ENCODE results near the gene LRP1B. TPM values are rescaled to one million over a fixed set of nuclear protein-coding genes. Genes with fewer than 3 reads are reported as not detected.
"Not testable (repeated sequence)": the region's sequence is repeated elsewhere in the genome, so short reads cannot be mapped to it uniquely, and the experiment has no call there.

The LRP1B gene
- total RNA-seq, 1 experiment from 2014 or later, result 0.17 TPM

DNA sequence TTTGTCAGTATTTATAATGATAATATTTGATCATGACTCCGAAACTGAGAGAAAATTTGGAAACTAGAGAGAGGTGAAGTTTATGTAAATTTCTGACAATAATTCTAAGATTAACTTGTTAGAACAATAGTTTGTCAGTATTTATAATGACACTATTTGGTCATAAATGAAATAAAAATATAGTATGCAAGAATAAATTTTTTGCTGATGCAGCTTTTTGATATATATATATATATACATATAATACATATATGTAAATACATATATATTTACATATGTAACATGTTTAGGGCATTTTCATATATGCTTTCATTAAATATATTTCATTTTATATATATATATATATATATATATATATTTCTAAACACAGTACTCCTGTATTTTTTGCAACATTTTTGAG, 1158.1 kb downstream of the LRP1B start:
- Histone ChIP-seq H3K36me3 (replicated peaks; ENCODE audit: control insufficient read depth, insufficient read depth, low read length) (no peaks in the 10 kb centered on the region), H3K4me3 (ENCODE audit: insufficient read depth, low read depth, low read length) (no peak overlapping the region), H3K27me3 (ENCODE audit: control insufficient read depth, insufficient read depth, low read length) (no peaks in the 10 kb centered on the region)
- DNase-seq, result no peak

DNA sequence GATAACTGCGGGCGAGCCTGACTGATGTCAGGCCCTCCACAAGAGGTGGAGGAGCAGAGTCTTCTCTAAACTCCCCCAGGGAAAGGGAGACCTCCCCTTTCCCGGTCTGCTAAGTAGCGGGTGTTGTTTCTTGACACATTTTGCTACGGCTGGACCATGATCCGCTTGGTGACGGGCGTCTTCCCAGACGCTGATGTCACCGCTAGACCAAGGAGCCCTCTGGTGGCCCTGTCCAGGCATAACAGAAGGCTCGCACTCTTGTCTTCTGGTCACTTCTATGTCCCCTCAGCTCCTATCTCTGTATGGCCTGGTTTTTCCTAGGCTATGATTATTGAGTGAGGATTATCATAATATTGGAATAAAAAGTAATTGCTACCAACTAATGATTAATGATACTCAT, 1166.5 kb downstream of the LRP1B start:
- not testable (repeated sequence) for H3K36me3 ChIP-seq (replicated peaks; ENCODE audit: control insufficient read depth, insufficient read depth, low read length); H3K27me3 ChIP-seq (ENCODE audit: control insufficient read depth, insufficient read depth, low read length); H3K4me3 ChIP-seq (ENCODE audit: insufficient read depth, low read depth, low read length); DNase-seq

DNA sequence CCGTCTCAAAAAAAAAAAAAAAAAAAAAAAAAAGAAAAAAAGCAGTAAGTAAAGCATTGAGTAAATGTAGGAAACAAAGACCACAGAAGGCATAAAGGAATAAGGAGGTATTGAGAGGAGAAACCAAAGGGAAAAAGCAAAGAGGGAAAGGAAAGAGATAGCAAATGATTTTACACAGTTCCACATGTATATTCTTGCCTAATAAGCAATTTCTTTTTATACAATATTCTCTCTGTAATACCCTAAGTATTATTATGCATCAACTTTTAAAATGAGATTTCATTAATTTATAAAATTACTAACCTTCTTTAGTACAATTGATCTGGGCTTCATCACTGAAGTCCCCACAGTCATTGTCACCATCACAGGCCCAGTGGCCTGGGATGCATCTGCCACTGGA, 1180.9 kb downstream of the LRP1B start:
- DNase-seq, result no peak
- Histone ChIP-seq H3K36me3 (replicated peaks; ENCODE audit: control insufficient read depth, insufficient read depth, low read length) (no peaks in the 10 kb centered on the region), H3K27me3 (ENCODE audit: control insufficient read depth, insufficient read depth, low read length) (no peaks in the 10 kb centered on the region), H3K4me3 (ENCODE audit: insufficient read depth, low read depth, low read length) (no peak overlapping the region)

DNA sequence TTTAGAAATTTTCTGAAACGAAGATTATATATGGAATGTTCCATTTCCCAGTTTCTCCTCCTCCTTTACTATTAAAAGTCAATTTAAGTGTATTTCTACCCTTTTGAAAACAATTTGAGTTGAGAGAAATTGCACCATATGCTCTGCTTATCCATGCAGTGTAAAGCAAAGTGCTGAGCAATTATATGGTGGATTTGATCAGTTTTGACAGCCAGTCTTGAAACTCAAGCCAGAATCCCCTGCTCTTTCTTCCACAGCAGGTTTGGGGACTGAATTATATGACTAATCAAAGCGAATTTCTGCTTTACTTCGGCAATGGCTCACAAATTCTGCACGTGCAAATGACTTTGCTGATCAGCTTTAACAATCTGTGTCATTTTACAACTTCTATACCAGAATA, 1183.6 kb downstream of the LRP1B start:
- DNase-seq, result no peak
- no peak overlapping the region for H3K4me3 ChIP-seq (ENCODE audit: insufficient read depth, low read depth, low read length)
- no peaks in the 10 kb centered on the region for H3K36me3 ChIP-seq (replicated peaks; ENCODE audit: control insufficient read depth, insufficient read depth, low read length)
- no peaks in the 10 kb centered on the region for H3K27me3 ChIP-seq (ENCODE audit: control insufficient read depth, insufficient read depth, low read length)

DNA sequence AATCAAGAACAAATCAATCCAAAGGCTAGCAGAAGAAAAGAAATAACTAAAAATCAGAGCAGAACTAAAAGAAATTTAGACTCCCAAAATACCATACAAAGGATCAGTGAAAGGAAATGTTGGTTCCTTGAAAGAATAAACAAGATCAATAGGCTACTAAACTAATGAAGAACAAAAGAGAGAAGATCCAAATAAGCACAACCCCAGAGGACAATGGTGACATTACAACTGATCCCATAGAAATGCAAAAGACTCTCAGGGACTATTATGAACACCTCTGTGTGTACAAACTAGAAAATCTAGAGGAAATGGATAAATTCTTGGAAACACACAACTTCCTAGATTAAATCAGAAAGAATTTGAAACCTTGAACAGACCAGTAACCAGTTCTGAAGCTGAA, 1186.9 kb downstream of the LRP1B start:
- Histone ChIP-seq H3K4me3 (ENCODE audit: insufficient read depth, low read depth, low read length) (no peak overlapping the region), H3K36me3 (replicated peaks; ENCODE audit: control insufficient read depth, insufficient read depth, low read length) (no peaks in the 10 kb centered on the region), H3K27me3 (ENCODE audit: control insufficient read depth, insufficient read depth, low read length) (no peaks in the 10 kb centered on the region)
- no peak for DNase-seq

DNA sequence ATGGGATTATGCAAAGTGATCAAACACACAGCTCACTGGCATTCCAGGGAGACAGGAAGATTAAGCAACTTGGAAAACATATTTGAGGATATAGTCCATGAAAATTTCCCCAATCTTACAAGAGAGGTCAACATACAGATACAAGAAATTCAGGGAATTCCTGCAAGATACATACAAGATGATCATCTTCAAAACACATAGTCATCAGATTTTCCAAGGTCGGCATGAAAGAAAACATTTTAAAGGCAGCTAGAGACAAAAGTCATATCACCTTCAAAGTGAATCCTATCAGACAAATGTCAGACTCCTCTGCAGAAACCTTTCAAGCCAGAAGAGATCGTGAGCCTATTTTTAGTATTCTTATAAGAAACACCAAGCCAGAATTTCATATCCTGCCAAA, 1188.5 kb downstream of the LRP1B start:
- DNase-seq, result no peak
- Histone ChIP-seq H3K27me3 (ENCODE audit: control insufficient read depth, insufficient read depth, low read length) (no peaks in the 10 kb centered on the region), H3K4me3 (ENCODE audit: insufficient read depth, low read depth, low read length) (no peak overlapping the region), H3K36me3 (replicated peaks; ENCODE audit: control insufficient read depth, insufficient read depth, low read length) (no peaks in the 10 kb centered on the region)

DNA sequence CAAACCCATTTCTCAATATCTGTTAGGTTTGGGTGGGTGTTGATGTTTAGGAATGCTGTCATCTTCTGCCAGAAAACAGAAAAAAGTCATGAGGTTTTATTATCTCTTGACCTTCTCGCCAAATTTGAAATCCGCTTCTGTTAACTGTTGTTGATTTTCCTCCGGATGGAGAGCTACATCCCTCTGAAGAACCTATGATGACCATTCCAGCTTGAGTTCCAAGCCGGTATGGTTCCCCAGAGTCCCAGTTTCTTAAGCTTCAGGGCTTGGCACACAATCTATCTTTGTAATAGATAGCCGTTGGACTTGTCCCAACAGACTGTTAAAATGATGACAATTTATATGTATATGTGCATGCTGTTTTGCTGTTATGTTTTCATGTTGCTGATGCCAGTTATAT, 1201.0 kb downstream of the LRP1B start:
- Histone ChIP-seq H3K27me3 (ENCODE audit: control insufficient read depth, insufficient read depth, low read length) (no peaks in the 10 kb centered on the region), H3K4me3 (ENCODE audit: insufficient read depth, low read depth, low read length) (no peak overlapping the region), H3K36me3 (replicated peaks; ENCODE audit: control insufficient read depth, insufficient read depth, low read length) (no peaks in the 10 kb centered on the region)
- no peak for DNase-seq

DNA sequence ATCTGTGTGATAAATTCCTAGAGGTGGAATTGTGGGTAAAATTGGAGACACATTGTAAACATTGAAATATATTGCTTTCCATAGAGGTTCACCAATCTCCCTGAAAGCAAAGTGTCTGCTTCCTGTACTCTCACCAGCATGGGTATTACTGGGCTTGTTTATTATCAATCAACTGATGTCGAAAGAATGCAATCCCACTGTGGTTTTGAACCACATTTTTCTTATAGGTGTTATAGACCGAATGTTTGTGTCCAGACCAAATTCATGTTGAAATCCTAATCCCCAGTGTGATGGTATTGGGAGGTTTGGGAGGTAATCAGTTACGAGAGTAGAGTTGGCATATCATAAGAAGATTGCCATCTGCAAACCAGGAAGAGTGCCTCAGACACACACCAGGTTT, 1212.4 kb downstream of the LRP1B start:
- H3K36me3 ChIP-seq (replicated peaks; ENCODE audit: control insufficient read depth, insufficient read depth, low read length), result no peaks in the 10 kb centered on the region
- no peaks in the 10 kb centered on the region for H3K27me3 ChIP-seq (ENCODE audit: control insufficient read depth, insufficient read depth, low read length)
- no peak for DNase-seq
- no peak overlapping the region for H3K4me3 ChIP-seq (ENCODE audit: insufficient read depth, low read depth, low read length)

DNA sequence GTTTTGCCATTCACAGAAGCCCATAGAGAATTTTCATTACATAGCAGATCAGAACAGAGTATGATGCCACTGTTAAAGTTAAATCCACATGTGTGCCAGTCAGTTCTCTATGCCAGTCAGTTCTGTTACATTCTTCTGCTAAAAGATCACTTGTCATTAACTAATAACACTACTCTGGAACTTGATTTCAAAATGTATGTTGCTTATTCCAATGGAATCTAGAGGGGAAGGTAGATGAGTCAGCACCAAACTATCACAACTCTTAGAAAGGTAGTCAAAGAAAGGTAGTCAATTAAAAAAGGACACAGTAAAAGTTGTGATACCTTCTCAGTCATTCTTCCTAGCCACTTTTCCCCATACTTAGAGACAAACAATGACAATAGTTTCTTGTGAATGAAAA, 1214.4 kb downstream of the LRP1B start:
- H3K4me3 ChIP-seq (ENCODE audit: insufficient read depth, low read depth, low read length), result no peak overlapping the region
- no peak for DNase-seq
- no peaks in the 10 kb centered on the region for H3K36me3 ChIP-seq (replicated peaks; ENCODE audit: control insufficient read depth, insufficient read depth, low read length)
- H3K27me3 ChIP-seq (ENCODE audit: control insufficient read depth, insufficient read depth, low read length), result no peaks in the 10 kb centered on the region

DNA sequence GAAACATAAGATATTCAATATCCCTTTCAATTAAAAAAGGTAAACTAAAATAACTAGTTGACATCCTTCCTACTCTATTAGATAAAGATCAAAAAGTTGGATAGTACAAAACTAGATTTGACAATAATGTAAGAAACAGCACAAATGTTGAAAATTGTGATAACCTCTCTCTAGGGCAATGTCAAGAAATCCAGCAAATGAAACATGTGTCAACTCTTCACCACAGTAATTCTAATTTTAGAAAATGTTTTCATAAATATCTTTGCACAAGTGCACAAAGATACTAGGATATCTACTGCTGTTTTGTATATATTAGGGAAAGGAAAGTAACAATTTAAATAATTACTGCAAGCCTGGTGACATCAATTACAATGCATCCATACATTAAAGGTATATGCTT, 1220.1 kb downstream of the LRP1B start:
- Histone ChIP-seq H3K36me3 (replicated peaks; ENCODE audit: control insufficient read depth, insufficient read depth, low read length) (no peaks in the 10 kb centered on the region), H3K4me3 (ENCODE audit: insufficient read depth, low read depth, low read length) (no peak overlapping the region), H3K27me3 (ENCODE audit: control insufficient read depth, insufficient read depth, low read length) (peaks cover 1% of the 10 kb centered on the region; the same call in 1 of the 2 replicates)
- DNase-seq, result no peak

DNA sequence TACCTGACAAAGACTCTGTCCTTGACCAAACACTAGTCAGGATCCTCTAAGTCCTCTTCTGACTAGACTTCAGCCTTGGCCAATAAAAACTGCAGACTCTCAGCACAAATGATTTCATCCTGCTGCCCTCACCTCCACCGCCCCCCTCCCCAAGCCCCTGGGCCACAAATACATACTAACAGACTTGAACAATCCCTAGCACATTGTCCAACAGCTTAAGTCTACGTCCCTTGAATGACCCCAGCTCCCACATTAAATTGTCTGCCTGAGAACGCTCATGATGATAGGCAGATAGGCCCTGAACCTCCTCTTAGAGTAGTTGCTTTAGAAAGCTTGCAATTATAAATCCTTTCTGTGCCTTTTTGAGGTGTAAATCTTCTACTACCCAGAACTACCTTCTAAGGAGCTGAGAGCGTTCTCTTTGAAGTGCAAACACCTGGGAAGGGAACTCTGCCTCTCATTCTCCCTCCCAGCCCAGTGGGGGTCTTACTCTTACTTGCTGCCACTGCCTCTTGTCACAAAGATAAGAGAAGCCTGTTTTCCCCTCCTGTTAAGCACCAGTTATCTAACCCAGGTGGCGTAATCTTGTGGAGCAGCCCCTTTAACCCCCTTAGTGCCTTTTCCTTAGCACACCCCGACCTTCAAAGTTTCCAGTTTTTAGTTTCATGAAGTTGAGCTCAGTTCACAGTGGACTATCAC, 1225.6 kb downstream of the LRP1B start:
- peak; percentile 19 for DNase-seq
- Histone ChIP-seq H3K4me3 (ENCODE audit: insufficient read depth, low read depth, low read length) (no peak overlapping the region), H3K36me3 (replicated peaks; ENCODE audit: control insufficient read depth, insufficient read depth, low read length) (no peaks in the 10 kb centered on the region), H3K27me3 (ENCODE audit: control insufficient read depth, insufficient read depth, low read length) (peaks cover 1% of the 10 kb centered on the region; the same call in 1 of the 2 replicates)

DNA sequence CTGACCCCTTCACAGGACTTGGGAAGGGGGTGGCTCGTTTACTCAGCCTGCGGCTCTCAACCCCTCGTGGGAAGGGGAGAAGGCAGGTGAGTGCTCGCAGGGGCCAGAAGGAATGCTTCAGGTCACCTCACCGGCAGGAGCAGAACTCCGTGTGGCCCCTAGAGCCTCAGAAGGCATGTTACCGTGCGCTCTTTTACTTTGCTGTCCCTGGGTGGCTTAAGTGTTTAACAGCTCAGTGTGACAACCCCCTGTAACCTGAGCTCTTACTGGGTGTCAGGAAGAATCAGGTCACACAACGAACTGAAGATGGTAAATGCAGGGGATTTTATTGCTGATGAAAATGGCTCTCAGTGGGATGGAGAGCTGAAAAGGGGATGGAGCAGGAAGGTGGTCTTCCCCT, 1235.4 kb downstream of the LRP1B start:
- no peak for DNase-seq
- H3K4me3 ChIP-seq (ENCODE audit: insufficient read depth, low read depth, low read length), result no peak overlapping the region; the same call in 1 of the 2 replicates
- no peaks in the 10 kb centered on the region for H3K27me3 ChIP-seq (ENCODE audit: control insufficient read depth, insufficient read depth, low read length)
- H3K36me3 ChIP-seq (replicated peaks; ENCODE audit: control insufficient read depth, insufficient read depth, low read length), result no peaks in the 10 kb centered on the region

DNA sequence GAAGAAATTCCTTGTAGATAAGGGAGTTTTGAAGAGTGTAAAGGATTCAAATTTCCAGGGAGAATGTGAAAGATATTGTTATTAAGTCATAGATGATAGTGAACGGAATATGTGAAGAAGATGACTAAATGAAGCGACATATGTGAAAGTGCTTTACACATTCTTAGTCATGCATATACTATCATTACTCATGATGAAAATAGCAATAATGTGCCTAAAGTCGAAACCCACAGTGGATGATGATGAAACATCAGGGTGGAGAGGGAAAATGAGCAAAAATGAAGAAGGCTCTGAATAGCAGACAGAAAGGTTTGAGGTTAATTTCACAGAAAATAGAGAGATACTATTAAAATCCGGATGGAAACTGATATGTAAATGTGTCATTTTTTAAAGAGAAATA, 1237.1 kb downstream of the LRP1B start:
- no peak for DNase-seq
- H3K27me3 ChIP-seq (ENCODE audit: control insufficient read depth, insufficient read depth, low read length), result no peaks in the 10 kb centered on the region
- H3K4me3 ChIP-seq (ENCODE audit: insufficient read depth, low read depth, low read length), result no peak overlapping the region
- no peaks in the 10 kb centered on the region for H3K36me3 ChIP-seq (replicated peaks; ENCODE audit: control insufficient read depth, insufficient read depth, low read length)

DNA sequence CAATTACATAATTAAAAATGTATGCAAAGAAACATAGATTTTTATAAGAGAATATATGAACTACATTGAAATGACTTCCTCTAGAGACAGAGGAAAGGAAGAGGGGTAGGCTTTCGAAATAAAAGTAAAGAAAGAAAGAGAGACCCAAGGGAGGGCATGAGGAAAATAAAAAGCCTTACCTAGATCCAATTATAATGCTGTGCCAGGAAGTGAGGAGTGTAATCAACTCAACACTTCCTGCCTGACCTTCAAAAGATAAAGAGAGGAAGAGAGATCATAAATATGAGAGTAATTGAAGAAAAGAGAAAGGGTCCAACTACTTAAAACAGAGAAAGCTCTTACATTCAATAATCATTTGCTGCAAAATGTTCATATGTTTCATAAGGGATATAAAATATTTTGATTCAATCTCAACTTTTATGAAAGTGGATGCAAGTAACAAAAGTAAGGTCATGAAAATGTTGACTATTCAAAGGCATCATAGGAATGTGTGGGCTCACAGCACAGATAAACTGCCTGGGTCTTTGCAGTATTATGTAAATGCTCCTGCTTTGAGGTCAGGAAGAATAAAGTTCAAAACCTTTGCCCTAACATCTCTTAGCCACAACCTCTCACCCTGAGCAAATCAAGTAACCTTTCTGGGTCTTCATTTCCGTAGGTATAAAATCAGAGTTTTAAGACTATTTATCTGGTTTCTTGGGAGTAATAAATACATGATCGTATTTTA, 1237.7 kb downstream of the LRP1B start:
- Histone ChIP-seq H3K36me3 (replicated peaks; ENCODE audit: control insufficient read depth, insufficient read depth, low read length) (no peaks in the 10 kb centered on the region), H3K27me3 (ENCODE audit: control insufficient read depth, insufficient read depth, low read length) (no peaks in the 10 kb centered on the region), H3K4me3 (ENCODE audit: insufficient read depth, low read depth, low read length) (no peak overlapping the region)
- no peak for DNase-seq

DNA sequence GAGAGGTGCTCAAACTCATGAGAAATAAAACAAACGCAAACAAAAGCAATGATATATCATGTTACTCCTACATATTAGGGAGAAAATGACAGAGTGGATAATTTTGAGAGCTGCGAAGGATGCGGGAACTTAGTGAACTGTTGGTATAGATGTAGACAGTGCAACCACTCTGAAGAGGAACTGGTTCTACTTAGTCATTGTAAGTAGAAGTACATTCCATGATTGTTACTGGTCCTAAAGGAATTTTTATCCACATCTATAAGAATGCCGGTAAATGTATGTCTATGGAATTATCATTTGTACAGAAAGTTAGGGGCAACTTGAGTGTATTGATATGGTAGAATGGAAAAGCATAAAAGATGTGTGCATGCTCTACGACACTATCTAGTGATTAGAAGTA, 1238.4 kb downstream of the LRP1B start:
- Histone ChIP-seq H3K4me3 (ENCODE audit: insufficient read depth, low read depth, low read length) (no peak overlapping the region), H3K36me3 (replicated peaks; ENCODE audit: control insufficient read depth, insufficient read depth, low read length) (no peaks in the 10 kb centered on the region), H3K27me3 (ENCODE audit: control insufficient read depth, insufficient read depth, low read length) (no peaks in the 10 kb centered on the region)
- no peak for DNase-seq

Data from H7 (cell line).